A673 (cell line): ENCODE measurements around the gene POU2AF1.

Source experiments
- EZH2 ChIP-seq: fragments of 200-600 bp; sonication (generic); IDR thresholded peaks from 2 replicates; pipeline ENCODE4 v1.6.1; 2017; ENCODE audit warnings: borderline replicate concordance, low read depth, mild to moderate bottlenecking, mixed read lengths, antibody characterized with exemption, low read length; ENCODE audit not compliant: poor library complexity, severe bottlenecking
- TF ChIP-seq, protein P1 (sequence below): fragments of 300-800, 200-600 bp; sonication (generic); conservative IDR thresholded peaks from 2 replicates; pipeline ENCODE4 v1.5.1; 2017; ENCODE audit warnings: low read depth, mild to moderate bottlenecking, antibody characterized with exemption, low read length, moderate library complexity, mixed read lengths

DNA sequence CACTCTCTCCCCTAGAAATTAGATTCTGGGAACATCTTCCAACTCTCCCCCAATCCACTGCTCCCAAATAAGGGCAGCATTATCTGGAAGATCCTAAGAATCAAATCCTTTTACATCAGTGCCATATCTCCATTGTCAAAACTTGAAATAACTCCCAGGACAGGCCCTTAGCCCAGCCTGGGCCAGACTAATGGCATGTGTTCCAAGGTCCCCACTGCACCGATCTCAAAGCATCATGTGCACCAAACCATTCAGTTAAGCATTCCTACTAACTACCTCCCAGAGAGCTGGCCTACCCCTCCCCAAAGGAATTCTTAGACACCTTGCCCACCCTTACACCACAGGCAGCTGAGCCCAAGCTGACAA lies 44.2 kb upstream of the POU2AF1 start:
- TF ChIP-seq, protein P1, sequence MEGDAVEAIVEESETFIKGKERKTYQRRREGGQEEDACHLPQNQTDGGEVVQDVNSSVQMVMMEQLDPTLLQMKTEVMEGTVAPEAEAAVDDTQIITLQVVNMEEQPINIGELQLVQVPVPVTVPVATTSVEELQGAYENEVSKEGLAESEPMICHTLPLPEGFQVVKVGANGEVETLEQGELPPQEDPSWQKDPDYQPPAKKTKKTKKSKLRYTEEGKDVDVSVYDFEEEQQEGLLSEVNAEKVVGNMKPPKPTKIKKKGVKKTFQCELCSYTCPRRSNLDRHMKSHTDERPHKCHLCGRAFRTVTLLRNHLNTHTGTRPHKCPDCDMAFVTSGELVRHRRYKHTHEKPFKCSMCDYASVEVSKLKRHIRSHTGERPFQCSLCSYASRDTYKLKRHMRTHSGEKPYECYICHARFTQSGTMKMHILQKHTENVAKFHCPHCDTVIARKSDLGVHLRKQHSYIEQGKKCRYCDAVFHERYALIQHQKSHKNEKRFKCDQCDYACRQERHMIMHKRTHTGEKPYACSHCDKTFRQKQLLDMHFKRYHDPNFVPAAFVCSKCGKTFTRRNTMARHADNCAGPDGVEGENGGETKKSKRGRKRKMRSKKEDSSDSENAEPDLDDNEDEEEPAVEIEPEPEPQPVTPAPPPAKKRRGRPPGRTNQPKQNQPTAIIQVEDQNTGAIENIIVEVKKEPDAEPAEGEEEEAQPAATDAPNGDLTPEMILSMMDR = 0 out of 2 replicates have a peak, but pooled peaks have one; percentile 2
- no peak for TF ChIP-seq EZH2
